Smooth muscle cell (in vitro differentiated cells): Measurements from ENCODE around the gene GRIN2A. TPM values are rescaled to one million over a fixed set of nuclear protein-coding genes. Genes with fewer than 3 reads are reported as not detected.

Experiments used
- DNase-seq: peaks from one replicate; lab custom pipeline; 2025; ENCODE audit not compliant: unreplicated experiment; lab: John Stamatoyannopoulos, UW
- H2AFZ ChIP-seq: fragments of 200-600 bp; sonication (generic); 2 replicates; pipeline ENCODE4 v1.6.0; 2016; ENCODE audit warnings: antibody characterized with exemption, low read depth, mild to moderate bottlenecking
- H3F3A ChIP-seq: fragments of 200-600 bp; sonication (generic); 2 replicates; pipeline ENCODE4 v1.6.0; 2017; ENCODE audit warnings: antibody characterized with exemption, low read depth
- H3K27ac ChIP-seq: fragments of 200-600 bp; sonication (generic); 2 replicates; pipeline ENCODE4 v1.5.1; 2016; ENCODE audit warnings: low read depth, mild to moderate bottlenecking
- H3K27me3 ChIP-seq: fragments of 200-600 bp; sonication (generic); 2 replicates; pipeline ENCODE4 v1.6.1; 2016; ENCODE audit warnings: low read depth, mild to moderate bottlenecking
- H3K36me3 ChIP-seq: fragments of 200-600 bp; sonication (generic); 2 replicates; pipeline ENCODE4 v1.5.1; 2016; ENCODE audit warnings: low read depth
- H3K4me1 ChIP-seq: fragments of 200-600 bp; sonication (generic); 2 replicates; pipeline ENCODE4 v1.5.1; 2016; ENCODE audit warnings: low read depth
- H3K4me2 ChIP-seq: fragments of 200-600 bp; sonication (generic); 2 replicates; pipeline ENCODE4 v1.6.0; 2016; ENCODE audit warnings: mild to moderate bottlenecking
- H3K4me3 ChIP-seq: fragments of 200-600 bp; sonication (generic); 2 replicates; pipeline ENCODE4 v1.5.1; 2016; ENCODE audit warnings: mild to moderate bottlenecking
- H3K79me2 ChIP-seq: fragments of 200-600 bp; sonication (generic); 2 replicates; pipeline ENCODE4 v1.6.0; 2016; ENCODE audit warnings: low read depth, mild to moderate bottlenecking
- H3K9ac ChIP-seq: fragments of 200-600 bp; sonication (generic); 2 replicates; pipeline ENCODE4 v1.6.0; 2016; ENCODE audit warnings: low read depth
- H3K9me3 ChIP-seq: fragments of 200-600 bp; sonication (generic); replicated peaks from 2 replicates; pipeline ENCODE4 v1.5.1; 2016; ENCODE audit warnings: low read depth
- H4K20me1 ChIP-seq: fragments of 200-600 bp; sonication (generic); 2 replicates; pipeline ENCODE4 v1.6.0; 2016; ENCODE audit warnings: low read depth
- CTCF ChIP-seq: fragments of 200-600 bp; sonication (generic); IDR thresholded peaks from 2 replicates; pipeline ENCODE4 v1.5.1; 2017; ENCODE audit warnings: borderline replicate concordance, mild to moderate bottlenecking, antibody characterized with exemption; ENCODE audit not compliant: insufficient read depth, poor library complexity, severe bottlenecking
- WGBS: methylation state at CpG from one replicate; pipeline ENCODE4 v1.1.7; 2016; ENCODE audit warnings: low lambda C conversion rate; 5-methylcytosine and 5-hydroxymethylcytosine counted together
- polyA plus RNA-seq: library from polyadenylated mRNA; unstranded; fragments of >200 nt; fragmentation: Nextera tagmentation; extraction: Ambion mirVana; gene quantifications from 2 replicates; pipeline ENCODE4 v1.2.1, GENCODE V29; 2016
- total RNA-seq: library from RNA; depleted of rRNA; stranded (reverse); fragments of >200 nt; gene quantifications from 2 replicates; pipeline ENCODE4 v1.2.3, GENCODE V29; 2014

Gene GRIN2A
- total and polyA plus RNA-seq, 2 experiments from 2014 or later, result 0.02 to 0.13 TPM

GRCh38 chr16:9874219-9874618 is 308.0 kb downstream of the GRIN2A start:
- TF ChIP-seq CTCF, result no peak
- no peaks in the 10 kb centered on the region for H3F3A ChIP-seq
- no peaks in the 10 kb centered on the region for H3K4me1 ChIP-seq
- no peaks in the 10 kb centered on the region for H3K27me3 ChIP-seq
- H3K4me3 ChIP-seq, result no peak overlapping the region
- H3K9me3 ChIP-seq, result no peaks in the 10 kb centered on the region
- DNase-seq, result no peak
- H3K79me2 ChIP-seq, result no peaks in the 10 kb centered on the region
- WGBS, result 67% methylated on average over 7 of the region's 7 CpGs
- no peaks in the 10 kb centered on the region for H3K36me3 ChIP-seq
- H3K27ac ChIP-seq, result no peak overlapping the region
- no peak overlapping the region for H2AFZ ChIP-seq
- no peak overlapping the region for H3K4me2 ChIP-seq
- no peaks in the 10 kb centered on the region for H4K20me1 ChIP-seq
- no peak overlapping the region for H3K9ac ChIP-seq

GRCh38 chr16:9870962-9871361 is 311.3 kb downstream of the GRIN2A start:
- H2AFZ ChIP-seq, result no peak overlapping the region
- H3K27me3 ChIP-seq, result no peaks in the 10 kb centered on the region
- H3K27ac ChIP-seq, result no peak overlapping the region
- DNase-seq, result no peak
- no peaks in the 10 kb centered on the region for H3K9me3 ChIP-seq
- no peak overlapping the region for H3K4me3 ChIP-seq
- H3K4me2 ChIP-seq, result no peak overlapping the region
- WGBS, result 96% methylated on average over 2 of the region's 2 CpGs
- no peak overlapping the region for H3K9ac ChIP-seq
- H4K20me1 ChIP-seq, result no peaks in the 10 kb centered on the region
- H3K36me3 ChIP-seq, result no peaks in the 10 kb centered on the region
- no peak for TF ChIP-seq CTCF
- H3F3A ChIP-seq, result no peaks in the 10 kb centered on the region
- H3K79me2 ChIP-seq, result no peaks in the 10 kb centered on the region
- no peaks in the 10 kb centered on the region for H3K4me1 ChIP-seq

- WGBS, result 94% methylated on average over 3 of the region's 3 CpGs
- Histone ChIP-seq H3K36me3 (no peaks in the 10 kb centered on the region), H3K4me3 (no peak overlapping the region), H3K9ac (no peak overlapping the region), H3F3A (no peaks in the 10 kb centered on the region), H3K4me2 (no peak overlapping the region), H4K20me1 (no peaks in the 10 kb centered on the region), H3K79me2 (no peaks in the 10 kb centered on the region), H3K4me1 (no peaks in the 10 kb centered on the region), H3K27me3 (no peaks in the 10 kb centered on the region), H3K9me3 (no peaks in the 10 kb centered on the region), H2AFZ (no peak overlapping the region), H3K27ac (no peak overlapping the region)
- no peak for DNase-seq
- TF ChIP-seq CTCF, result no peak
Measured at GRCh38 chr16:9869776-9870175, 312.5 kb downstream of the GRIN2A start.

- no peaks in the 10 kb centered on the region for H3K27me3 ChIP-seq
- 94% methylated on average over 2 of the region's 2 CpGs for WGBS
- H3K36me3 ChIP-seq, result no peaks in the 10 kb centered on the region
- no peak overlapping the region for H3K27ac ChIP-seq
- no peaks in the 10 kb centered on the region for H3F3A ChIP-seq
- no peak overlapping the region for H3K4me2 ChIP-seq
- TF ChIP-seq CTCF, result no peak
- no peaks in the 10 kb centered on the region for H3K9me3 ChIP-seq
- H3K9ac ChIP-seq, result no peak overlapping the region
- no peak for DNase-seq
- H3K79me2 ChIP-seq, result no peaks in the 10 kb centered on the region
- no peak overlapping the region for H2AFZ ChIP-seq
- no peak overlapping the region for H3K4me3 ChIP-seq
- H3K4me1 ChIP-seq, result no peaks in the 10 kb centered on the region
- H4K20me1 ChIP-seq, result no peaks in the 10 kb centered on the region
Measured at GRCh38 chr16:9868606-9869149, 313.6 kb downstream of the GRIN2A start.
